Activated naive CD4-positive, alpha-beta T cell treated with Interleukin-2 at 50 U/mL for 16 hours (primary cell): ENCODE measurements around the gene MTMR6.
"Not testable (repeated sequence)": the region's sequence is repeated elsewhere in the genome, so short reads cannot be mapped to it uniquely, and the experiment has no call there.

ENCODE experiments used
- DNase-seq: peaks from one replicate; pipeline ENCODE4 v3.0.0-alpha.2; 2020

MTMR6 gene

DNA sequence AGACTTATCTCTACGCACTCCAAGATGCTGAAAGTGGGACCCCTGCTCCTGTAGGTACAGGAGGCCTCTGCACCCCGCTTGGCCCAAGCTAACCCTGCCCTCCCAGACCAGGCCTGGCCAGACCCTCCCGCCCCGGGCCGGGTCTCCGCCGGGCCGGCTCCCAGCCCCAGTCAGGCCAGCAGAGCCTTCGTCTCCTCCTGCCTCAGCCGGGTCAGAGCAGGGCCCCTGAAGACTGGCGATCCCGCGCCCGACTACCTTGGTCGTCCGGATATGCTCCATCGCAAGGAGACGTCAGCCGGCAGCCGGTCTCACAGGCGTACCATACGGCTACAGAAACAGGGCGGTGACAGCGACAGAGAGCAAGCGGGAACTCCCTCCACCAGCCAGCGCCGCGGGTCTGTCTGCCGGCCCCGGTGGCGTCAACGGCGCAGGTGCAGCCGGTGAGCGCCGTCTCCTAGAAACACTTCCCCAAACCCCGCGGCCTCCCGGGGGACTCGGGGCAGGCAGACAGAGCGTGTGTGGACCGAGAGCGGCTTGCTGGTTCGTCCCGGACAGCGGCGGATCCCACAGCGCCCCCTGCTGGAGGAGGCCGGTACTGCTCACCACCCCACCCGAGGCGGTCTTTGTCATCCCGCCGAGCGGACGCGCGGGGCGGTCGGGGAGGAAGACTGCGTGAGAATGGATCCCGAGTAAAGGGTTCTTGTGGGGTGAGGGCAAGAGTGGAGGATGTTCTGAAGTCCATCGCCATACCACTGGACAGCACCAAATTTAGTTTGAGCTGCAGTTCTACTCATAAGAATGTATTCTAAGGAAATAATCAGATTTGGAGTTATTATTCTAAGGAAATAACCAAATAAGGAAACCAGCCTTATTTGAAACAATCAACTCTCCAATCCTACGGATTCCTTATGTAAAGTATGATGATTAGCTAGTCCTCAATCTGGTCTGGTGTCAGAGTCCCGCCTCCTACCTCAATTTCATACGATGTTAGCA, at the start of gene MTMR6:
MTMR6 (minus strand) TSS at position 520 of the 993 bp plus-strand sequence; CDS start at position 279, 241 bp downstream.
- peak; percentile 95 for DNase-seq

DNA sequence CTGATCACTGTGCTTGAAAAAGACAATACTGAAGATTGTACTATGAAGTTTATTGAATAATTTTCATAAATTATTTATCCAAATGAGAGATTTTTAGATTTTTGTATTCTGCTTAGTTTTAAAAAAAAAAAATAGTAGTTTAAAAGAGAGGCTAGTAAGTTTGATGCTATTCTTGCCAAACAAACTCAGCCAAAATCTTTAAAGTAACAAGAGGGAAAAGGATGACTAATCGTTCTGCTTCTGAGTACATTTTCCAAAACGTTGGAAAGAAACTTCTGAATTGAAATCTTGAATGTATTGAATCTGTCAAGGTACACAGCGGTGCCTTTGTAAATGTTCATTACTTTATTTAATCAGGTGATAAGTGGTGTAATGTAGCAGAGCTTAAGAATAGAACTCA, 48.6 kb upstream of the MTMR6 start:
- DNase-seq, result no peak

DNA sequence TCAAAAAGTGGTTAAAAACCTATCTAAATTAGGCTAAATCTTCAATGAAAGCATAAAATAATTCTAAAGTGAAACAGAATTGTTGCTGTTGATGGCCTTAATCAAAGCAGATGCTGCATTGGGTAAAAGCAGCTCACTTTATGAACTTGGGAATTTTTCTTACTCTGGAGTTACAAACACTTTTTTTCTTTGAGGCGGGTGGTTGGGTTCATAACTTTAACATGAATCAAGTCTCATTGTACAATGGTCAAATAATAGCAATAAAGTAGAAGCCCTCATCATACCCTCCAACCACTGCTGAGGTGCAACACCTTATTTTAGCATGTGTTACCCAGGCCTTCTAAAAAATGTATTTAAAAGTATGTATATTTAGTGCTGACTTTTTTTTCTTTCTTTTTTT, 43.3 kb upstream of the MTMR6 start:
- DNase-seq, result no peak

DNA sequence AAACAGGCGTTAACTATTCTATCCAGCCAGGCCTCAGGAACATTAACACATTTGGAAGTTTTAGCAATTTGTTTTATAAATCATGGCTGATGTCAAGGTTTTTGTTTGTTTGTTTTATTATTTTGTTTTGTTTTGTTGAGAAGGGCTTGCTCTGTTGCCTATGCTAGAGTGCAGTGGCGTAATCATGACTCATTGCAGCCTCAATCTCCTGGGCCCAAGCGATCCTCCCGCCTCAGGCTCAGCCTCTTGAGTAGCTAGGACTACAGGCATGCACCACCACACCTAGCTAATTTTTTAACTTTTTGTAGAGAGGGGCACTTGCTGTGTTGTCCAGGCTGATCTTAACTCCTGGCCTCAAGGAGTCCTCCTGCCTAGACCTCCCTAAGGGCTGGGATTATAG, 42.4 kb upstream of the MTMR6 start:
- no peak for DNase-seq

DNA sequence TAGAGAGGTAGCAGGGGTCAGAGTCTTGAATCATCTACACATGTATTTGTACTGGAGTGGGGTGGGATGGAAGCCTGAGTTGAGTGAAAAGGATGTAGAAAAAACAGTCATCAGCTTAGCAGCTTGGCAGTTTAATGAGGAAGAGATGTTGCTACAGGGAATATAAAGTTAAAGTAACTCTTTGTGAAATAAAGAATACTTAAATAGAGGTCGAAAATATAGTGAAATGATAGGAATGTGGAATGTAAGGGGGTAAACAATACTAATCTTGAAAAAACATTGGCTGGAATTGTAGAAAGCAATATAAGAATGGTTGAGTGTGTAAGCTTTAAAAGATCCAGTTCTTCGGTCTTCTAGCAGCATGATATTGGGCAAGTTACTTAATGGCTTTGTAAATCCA, 36.8 kb upstream of the MTMR6 start:
- no peak for DNase-seq

DNA sequence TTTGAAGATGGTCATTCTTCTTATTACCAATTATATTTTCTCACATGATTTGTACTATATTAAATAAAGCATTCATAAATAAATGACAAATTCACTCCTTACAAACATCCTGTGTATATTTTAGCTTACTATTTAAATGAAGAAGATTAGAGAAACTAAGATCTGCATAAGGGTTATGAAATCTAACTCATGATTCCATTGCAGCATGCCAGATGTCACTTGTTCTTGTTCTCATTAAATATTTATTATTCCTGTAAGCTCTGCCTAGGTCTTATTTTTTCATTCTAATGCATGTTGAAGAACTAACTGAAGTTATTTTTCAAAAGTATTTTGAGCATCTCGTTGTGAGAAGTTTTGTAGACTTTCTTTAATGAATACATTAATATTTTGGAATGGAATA, 32.5 kb upstream of the MTMR6 start:
- no peak for DNase-seq

DNA sequence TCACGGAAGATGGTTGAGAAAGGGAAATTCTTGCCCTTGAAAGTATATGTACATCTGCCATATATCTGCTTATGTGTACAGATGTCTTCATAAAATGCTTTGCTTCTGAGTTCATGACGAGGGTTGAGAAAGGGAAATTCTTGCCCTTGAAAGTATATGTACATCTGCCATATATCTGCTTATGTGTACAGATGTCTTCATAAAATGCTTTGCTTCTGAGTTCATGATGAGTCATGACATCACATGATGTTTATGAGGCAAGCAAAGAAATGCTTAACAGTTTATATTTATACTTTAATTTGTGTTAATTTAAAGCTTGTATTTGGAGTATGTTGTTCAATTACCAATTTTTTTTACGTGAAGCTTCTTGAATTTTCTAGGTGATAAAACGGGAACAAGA, 31.7 kb upstream of the MTMR6 start:
- DNase-seq, result not testable (repeated sequence)

DNA sequence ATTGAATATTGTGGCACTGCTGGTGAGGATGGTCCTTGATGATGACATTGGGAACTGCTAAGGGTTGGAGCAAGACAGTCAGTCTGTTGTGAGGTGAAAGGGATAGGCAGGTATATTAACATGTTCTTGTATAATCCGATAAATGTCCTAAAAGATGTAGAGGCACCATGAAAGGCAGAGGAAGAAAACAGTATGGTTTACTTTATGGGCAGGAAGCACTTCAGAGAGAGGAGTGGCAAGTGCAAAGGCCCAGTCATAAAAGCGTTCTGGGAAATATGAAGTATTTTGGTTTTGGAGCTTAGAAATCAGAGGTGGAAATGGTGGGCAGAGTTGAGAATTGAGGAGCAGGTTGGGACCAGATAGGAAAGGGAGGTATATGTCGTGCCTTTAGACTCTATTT, 23.6 kb upstream of the MTMR6 start:
- DNase-seq, result no peak

DNA sequence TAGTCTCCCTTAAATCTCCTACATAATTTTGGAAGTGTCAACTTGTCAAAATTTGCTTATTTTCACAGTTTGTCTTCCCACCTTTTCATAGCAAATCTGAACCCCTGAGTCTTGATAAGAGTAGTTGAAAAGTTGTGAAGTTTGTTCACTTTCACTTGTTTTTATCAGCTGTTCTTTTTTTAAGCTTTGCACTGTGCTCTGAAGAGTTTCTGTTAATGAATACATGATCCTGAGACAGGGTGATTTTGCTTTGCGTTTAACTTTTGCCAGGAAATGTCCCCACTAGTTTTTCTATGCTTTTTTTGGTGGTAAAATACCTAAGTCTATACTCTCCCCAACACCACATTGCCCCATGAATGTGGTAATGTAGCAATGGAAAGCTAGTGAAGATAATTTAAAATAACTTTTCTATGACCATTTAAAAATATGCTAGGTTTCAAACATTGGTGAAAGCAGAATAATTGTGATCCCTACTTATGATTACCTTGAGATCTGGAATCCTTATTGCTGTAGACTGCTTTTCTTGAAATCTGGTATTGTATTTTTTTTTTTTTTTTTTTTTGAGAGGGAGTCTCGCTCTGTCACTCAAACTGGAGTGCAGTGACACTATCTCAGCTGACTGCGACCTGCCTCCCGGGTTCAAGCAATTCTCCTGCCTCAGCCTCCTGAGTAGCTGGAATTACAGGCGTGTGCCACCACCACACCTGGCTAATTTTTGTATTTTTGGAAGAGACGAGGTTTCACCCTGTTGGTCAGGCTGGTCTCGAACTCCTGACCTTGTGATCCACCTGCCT, 19.6 kb upstream of the MTMR6 start:
- DNase-seq, result no peak

DNA sequence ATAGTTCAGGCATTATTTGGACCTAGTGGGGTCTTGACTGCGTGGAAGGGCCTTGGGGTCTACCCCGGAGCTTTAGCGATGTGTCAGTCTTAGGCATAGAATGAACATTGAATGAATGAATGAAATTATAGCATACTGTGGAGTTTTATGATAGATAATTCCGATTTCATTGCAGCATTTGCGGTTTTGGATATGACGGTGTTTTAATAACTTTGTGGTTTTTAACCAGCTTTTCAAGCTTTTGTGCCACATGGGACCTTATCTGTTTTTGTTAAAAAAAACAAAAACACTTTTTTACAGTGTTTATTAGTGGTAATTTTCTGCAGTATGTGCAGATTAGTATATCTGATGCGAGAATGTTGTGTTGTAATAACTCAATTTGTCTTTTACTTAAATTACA, 14.8 kb upstream of the MTMR6 start:
- DNase-seq, result no peak

DNA sequence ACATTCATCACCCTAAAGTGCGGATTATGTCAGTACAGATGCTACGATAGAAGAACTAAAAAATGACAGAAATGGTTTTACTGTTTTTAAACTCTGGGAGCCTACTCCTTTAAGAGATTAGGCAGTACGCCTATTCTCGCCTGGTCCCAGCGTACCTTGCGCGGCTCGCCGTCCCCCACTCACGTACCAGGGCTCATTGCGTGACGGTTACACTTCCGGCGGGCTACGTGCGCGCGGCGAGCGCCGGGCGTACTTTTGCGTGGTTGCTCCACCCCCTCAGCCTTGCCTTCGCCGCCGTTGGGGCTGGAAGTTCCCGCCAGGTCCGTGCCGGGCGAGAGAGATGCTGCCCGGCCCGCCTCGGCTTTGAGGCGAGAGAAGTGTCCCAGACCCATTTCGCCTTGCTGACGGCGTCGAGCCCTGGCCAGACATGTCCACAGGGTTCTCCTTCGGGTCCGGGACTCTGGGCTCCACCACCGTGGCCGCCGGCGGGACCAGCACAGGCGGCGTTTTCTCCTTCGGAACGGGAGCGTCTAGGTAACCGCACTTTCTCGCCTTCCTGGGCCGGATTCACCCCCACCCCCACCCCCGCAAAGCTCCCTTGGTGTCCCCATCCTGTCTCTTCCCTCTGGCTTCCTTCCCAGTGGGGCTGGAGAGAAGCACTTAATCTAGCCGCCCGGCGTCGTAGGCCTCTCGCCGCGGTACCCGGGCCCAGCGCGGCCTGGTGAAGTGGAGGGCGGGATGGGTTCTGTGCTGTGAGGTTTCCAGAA, 14.2 kb upstream of the MTMR6 start, which contains the start of gene NUP58:
NUP58 (plus strand) TSS at position 279 of the 767 bp plus-strand sequence; CDS start at position 428, 149 bp downstream.
- DNase-seq, result peak; percentile 95

DNA sequence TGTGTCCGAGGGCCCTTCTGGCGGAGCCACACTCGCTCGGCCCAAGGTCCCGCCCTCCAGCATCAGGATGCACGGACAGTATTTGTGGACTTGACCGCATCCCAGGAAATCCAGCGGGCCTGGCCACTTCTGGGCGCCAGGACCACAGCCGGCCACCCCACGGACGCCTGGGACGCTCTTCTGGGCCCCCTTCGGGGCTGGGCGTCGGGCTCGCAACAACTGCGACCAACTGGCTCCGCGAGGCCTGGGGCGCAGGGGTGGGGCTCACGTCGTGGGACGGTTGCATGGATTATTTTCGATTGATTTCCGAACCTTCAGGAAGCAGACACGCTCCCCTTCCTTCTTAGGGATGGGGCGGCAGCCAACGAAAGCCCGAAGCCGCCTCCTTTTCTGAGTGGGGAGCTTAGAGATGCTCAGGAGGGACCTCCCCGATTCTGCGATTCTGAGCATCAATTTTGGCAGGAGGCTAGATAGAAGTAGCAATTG, 13.6 kb upstream of the MTMR6 start:
- DNase-seq, result no peak

DNA sequence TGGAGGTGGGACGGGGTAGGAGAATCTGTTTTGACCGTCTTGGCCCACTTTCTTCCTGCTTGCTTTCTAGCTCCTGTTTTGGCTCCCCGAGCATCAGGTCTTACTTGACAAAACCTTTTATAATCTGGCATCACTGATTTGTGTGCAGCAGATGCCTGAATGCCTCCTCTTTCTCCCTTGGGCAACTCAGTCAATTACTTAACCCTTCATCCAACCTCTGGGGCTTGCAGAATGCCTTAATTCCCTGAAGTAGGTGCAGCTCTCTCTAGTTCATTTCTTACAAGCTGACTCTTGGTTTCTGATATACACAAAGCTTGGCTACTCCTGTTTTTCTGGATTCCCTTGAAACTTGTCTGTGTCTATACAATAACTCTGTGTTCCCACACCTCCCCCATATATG, 8.4 kb upstream of the MTMR6 start:
- no peak for DNase-seq

DNA sequence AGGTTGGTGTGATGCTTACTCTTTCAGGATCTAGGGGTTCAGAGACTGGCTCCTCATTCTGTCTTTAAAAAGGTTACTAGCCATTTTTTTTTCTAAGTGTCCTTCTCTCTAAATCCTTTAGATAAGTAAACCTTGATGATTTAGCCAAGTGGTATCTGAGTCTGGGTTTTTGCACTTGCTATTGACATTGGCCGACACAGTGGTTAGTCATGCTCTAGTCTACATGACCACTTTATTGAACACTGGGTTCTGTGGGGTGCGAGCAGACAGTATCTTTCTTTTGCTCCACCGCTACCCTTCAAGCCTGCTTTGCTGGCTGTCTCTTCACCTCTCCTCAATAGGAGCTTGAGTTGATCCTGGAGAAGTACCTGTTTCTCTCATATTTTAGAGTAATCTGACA, 7.9 kb upstream of the MTMR6 start:
- no peak for DNase-seq

DNA sequence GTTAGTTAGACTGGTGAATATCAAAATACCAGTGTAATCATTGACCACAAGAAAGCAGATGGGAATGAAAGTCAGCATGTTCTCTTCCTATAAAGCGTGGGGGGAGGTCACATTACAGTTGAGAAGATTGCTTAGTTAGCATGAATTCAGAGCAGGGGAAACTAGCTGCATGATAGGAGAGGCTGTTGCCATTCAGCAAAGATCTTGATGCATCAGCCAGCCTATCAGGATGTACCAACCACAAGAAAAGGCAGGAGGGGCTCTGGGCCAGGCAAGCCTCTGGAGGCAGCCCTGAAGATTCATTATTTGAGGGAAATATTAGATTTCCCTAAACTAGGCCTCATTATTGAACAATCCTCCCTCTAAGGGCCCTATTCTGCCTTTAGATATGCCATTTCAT, 5.0 kb upstream of the MTMR6 start:
- DNase-seq, result peak; percentile 9

DNA sequence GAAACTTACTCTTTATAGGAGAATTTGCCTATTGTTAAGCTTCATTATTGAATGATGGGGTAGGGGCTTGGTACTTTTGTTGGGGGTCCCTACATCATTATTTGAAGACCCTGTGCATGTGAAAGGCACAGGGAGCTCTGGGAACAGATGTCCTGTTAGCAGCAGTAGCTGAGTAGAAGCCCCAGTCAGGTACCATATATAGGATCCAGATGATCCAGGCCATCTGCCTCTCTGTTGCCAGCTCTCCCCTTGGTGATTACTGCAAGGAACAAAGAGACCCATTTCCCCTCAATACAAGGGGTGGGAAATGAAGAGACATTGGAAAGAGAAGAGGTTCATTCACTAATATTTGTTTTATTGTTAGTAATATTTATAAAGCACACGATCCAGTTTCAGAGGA, 4.4 kb upstream of the MTMR6 start:
- no peak for DNase-seq

DNA sequence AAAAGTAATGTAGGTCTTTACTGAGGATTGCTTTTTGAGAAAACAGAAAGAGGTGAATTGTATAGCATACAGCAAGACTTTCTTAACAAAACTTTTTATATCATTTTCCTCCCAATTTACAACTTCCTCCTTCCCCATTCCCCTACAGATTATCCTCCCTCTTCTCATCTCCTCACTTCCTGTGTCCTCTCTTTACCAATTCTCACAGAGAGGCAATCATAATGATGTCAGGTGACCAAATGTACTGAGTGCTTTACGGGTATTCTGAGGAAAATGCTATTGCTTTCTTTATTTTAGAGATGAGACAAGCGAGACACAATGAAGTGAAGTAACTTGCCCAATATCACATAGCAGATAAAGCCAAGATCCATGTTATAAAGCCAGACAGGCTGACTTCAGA, 1.7 kb upstream of the MTMR6 start:
- DNase-seq, result no peak

DNA sequence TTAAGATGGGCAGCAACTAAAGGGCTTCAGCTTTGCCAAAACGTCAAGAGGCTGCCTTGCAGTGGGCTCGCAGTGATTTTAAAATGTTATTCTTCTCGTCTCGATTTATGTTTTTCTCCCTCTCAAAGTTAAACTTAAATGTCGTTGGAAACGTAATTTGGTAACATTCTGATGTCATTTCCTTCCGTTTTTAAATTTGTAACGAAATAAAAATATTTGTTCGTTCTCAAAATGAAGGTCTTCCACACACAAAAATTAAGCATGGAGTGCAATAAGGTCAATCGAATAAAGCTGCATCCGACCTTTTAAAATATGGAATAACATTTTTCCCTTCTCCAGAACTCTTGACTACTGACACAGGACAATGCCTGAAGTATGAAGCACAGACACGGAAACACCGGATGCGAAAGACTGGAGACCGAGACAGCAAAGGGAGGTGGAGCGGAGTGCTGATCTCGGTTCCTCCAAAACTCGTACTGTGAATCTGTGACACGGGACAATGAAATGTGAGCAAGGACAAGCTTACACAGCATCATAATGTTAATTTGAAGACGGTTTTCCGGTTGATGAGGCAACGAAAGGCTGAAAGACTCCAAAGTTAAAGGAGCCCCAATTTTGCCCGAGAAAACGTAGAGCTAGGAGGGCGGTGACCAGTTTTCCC, 850 bp downstream of the MTMR6 start:
- DNase-seq, result peak; percentile 27

DNA sequence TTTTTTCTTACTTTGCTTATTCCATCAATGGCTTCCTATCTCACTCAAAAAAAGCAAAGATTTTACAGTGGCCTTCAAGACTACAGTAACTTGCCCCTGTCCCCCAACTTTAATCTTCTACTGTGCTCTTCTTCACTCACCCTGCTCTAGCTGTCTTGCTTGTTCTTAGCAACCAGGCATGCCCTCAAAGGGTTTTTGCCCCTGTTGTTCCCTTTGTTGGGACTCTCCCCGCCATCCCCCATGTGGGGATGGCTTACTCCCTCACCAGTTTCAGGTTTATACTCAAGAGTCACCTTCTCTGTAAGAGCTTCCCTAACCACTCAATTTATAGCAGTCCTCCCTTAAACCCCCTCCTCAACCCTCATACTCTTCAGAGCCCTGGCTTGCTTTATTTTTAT, 5.4 kb downstream of the MTMR6 start:
- DNase-seq, result peak; percentile 12

DNA sequence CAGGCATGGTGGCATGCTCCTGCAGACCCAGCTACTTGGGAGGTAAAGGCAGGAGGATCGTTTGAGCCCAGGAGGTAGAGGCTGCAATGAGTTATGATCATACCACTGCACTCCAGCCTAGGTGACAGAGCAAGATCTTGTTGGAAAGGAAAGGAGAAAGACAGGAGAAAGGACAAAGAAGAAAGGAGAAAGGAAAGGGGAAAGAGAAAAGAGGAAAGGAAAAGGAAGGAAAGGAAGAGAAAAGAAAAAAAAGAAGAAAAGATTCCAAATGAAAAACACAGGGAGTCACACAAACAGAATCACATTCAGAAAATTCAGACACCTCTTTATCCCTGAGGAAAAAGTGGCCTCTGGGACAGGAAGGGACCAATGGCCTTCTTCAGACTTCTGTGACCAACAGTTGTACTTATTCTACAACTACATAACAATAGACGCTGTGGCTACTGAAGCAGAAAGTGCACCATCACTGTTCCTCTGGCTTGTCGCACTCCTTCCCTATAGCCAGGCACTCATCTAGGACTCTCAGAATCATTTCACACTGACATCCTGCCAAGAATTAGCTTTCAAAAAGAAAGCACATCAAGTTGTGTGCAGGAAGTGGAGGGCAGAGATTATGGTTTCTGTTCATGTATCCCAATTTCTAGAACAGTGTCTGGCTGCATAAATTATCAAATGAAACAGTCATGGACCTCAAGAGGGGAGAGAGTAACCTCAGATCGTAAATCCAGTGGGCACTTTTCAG, 5.9 kb downstream of the MTMR6 start:
- no peak for DNase-seq

DNA sequence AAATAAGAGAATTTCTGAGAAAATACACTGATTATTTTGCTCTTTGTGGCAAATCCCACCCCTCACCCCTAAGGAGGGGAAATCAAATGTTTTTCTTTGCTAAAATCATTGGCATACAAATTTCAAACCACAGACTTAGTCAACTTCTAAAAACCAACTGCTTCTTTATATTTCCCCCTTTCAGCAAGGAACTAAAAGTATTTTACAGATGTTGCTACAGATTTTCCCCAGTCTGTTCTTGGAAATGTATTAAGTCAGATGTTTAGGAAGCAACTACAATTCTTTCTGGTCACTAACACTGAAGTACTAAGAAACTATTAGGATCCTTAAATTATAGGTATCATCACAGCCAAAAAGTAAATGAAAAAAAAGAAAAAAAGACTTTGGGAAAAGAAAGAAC, 6.9 kb downstream of the MTMR6 start:
- no peak for DNase-seq

DNA sequence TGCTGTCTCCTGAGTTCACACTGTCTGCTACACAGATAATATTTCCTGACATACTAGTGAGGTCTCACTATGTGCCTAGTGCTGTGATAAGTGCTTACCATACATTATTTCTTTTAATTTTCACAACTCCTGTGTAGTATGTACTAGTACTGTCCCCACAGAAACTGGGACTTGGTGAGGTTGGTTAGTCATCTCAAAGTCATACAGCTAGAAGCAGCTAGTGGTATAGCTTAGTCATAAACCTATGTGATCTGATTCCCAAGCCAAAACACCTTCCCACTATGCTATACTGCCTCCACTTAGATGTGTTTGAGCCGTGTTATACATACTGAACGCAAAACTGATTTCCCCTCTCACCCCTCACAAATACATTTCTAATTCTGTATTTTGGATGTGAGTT, 10.5 kb downstream of the MTMR6 start:
- no peak for DNase-seq
